ENCODE measurements around the gene NOL9. TPM values are rescaled to one million over a fixed set of nuclear protein-coding genes. Genes with fewer than 3 reads are reported as not detected.

The NOL9 gene
- total RNA-seq, 1 donor from 2014 or later = 34.5 TPM

DNA sequence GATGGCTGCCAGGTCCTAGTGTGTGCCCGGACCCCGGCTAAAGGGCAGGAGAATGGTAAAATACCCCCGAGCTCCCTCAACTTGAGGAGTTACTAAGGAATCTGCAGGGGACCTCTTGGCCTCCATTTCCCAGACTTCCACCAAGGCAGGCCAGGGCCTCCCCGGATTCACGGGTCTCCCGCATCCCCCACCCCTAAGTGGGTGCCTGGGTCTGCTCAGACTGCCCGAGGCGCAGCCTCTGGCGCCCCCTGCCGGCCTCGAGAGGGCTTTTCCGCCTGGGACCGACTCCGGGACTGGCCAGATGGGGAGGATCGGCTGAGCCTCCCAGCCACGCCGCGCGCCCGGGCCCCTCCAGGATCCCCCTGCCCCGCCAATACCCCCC lies 64.5 kb downstream of the NOL9 start:
- peak; percentile 98 for TF ChIP-seq CTCF (IDR thresholded peaks at IDR 0.05; ENCODE audit: partially characterized antibody, unreplicated experiment)
- H3K27ac Mint-ChIP-seq (ENCODE audit: unreplicated experiment) = no peak overlapping the region
- peaks cover 16% of the 10 kb centered on the region for H3K4me1 Mint-ChIP-seq (ENCODE audit: low read depth, unreplicated experiment)
- peaks cover 1% of the 10 kb centered on the region for H3K9me3 Mint-ChIP-seq (ENCODE audit: unreplicated experiment)
- peak overlapping the region; percentile 79 for H3K4me3 Mint-ChIP-seq (ENCODE audit: unreplicated experiment)
- H3K27me3 Mint-ChIP-seq (ENCODE audit: unreplicated experiment) = peaks cover 3% of the 10 kb centered on the region
- peak; percentile 85 for DNase-seq
- no peaks in the 10 kb centered on the region for H3K36me3 Mint-ChIP-seq (ENCODE audit: unreplicated experiment)

DNA sequence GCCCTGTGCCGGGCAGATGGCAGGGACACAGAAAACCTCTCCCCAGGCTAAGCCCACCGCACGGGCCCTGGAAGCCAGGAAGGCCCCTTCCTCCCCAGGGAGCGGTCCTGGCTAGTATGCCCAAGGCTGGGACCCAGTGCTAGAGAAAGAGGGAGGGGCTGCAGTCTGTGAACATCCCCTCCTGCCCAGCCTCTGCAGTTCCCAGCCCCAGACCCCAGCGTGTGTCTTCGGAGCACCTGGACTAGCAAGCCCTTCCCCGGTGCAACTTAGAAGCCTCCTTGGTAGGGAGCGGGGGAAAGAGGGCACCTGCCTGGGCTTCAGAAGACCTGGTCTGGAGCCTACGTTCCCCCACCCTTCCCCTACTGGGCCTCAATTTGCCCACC lies 64.9 kb downstream of the NOL9 start:
- no peak for TF ChIP-seq CTCF (IDR thresholded peaks at IDR 0.05; ENCODE audit: partially characterized antibody, unreplicated experiment)
- Mint-ChIP-seq H3K9me3 (ENCODE audit: unreplicated experiment) (peaks cover 1% of the 10 kb centered on the region), H3K27ac (ENCODE audit: unreplicated experiment) (no peak overlapping the region), H3K36me3 (ENCODE audit: unreplicated experiment) (no peaks in the 10 kb centered on the region), H3K27me3 (ENCODE audit: unreplicated experiment) (peaks cover 3% of the 10 kb centered on the region), H3K4me1 (ENCODE audit: low read depth, unreplicated experiment) (peaks cover 16% of the 10 kb centered on the region), H3K4me3 (ENCODE audit: unreplicated experiment) (no peak overlapping the region)
- DNase-seq = no peak

DNA sequence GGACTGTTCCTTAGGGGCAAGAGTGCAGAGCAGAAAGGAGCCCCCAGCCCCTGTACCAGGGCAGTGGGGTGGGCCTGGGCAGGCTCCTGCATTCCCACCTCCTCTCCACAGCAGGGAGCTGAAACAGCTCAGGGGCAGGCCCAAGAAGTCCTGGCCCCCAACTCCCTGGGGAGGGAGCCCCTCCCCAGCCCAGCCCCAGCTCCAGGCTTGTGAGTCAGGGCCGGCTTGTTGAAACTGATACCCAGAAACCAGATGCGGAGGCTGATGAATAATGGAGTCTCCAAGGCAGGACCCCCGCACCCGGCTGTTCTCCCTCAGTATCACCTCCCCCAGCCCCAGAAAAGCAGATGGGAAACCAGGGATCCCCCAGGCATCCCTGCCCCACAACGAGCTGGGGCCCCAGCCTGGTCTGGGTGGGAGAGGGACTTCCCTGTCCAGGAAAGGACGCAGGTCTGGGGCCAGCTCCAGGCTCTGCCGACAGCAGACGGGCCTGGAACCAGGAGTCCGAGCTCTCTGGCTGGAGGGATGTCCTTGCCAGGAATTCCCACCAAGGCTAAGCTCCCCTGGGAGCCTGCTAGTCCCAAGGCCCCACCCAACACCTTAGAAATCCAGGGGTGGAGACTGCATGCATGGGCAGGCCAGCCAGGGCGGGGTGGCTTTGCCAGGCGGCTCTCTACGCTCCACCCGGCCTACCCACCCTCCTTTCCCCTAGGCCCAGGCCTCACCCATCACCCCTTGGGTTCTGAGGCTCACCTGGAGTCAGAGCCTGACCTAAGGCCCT lies 65.5 kb downstream of the NOL9 start:
- no peak for TF ChIP-seq CTCF (IDR thresholded peaks at IDR 0.05; ENCODE audit: partially characterized antibody, unreplicated experiment)
- DNase-seq = no peak
- Mint-ChIP-seq H3K36me3 (ENCODE audit: unreplicated experiment) (no peaks in the 10 kb centered on the region), H3K4me3 (ENCODE audit: unreplicated experiment) (no peak overlapping the region), H3K9me3 (ENCODE audit: unreplicated experiment) (peaks cover 1% of the 10 kb centered on the region), H3K4me1 (ENCODE audit: low read depth, unreplicated experiment) (peaks cover 18% of the 10 kb centered on the region), H3K27ac (ENCODE audit: unreplicated experiment) (no peak overlapping the region), H3K27me3 (ENCODE audit: unreplicated experiment) (peaks cover 3% of the 10 kb centered on the region)

DNA sequence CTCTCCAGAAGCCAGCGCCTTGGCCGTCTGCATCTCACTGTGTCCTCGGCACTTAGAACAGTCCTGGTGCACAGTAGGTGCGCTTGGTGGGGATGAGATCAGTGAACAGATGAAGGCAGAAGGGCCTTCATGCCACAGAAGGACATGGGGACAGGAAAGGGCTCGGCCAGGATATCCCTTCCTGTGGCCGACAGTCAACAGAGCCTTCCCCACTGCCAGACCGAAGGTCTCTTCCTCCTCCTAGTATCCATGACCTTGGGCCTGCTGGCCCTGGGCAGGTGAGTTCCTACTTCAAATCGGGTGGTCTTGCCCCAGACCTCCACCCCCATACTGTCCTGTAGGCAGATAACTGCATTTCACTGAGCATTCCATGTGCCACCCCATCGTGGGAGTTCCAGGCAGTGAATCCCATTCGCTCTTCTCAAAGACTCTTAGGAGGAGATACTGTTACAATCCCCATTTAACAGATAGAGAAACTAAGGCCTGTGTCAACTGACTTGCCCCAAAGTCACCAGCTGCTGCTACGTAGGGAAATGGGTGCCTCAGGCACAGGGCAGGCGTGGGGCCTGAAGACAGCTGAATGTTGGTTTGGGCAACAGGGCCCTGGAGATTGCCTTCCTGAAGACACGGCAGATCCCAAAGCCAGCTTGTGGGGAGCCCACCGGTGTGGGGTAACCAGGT lies 66.4 kb downstream of the NOL9 start:
- H3K4me1 Mint-ChIP-seq (ENCODE audit: low read depth, unreplicated experiment) = peaks cover 18% of the 10 kb centered on the region
- peaks cover 1% of the 10 kb centered on the region for H3K9me3 Mint-ChIP-seq (ENCODE audit: unreplicated experiment)
- no peak for DNase-seq
- peaks cover 3% of the 10 kb centered on the region for H3K27me3 Mint-ChIP-seq (ENCODE audit: unreplicated experiment)
- TF ChIP-seq CTCF (IDR thresholded peaks at IDR 0.05; ENCODE audit: partially characterized antibody, unreplicated experiment) = no peak
- H3K27ac Mint-ChIP-seq (ENCODE audit: unreplicated experiment) = peak overlapping the region; percentile 30
- no peak overlapping the region for H3K4me3 Mint-ChIP-seq (ENCODE audit: unreplicated experiment)
- no peaks in the 10 kb centered on the region for H3K36me3 Mint-ChIP-seq (ENCODE audit: unreplicated experiment)

GRCh38 chr1:6486433-6487011 lies 67.8 kb downstream of the NOL9 start:
- peaks cover 5% of the 10 kb centered on the region for H3K27me3 Mint-ChIP-seq (ENCODE audit: unreplicated experiment)
- TF ChIP-seq CTCF (IDR thresholded peaks at IDR 0.05; ENCODE audit: partially characterized antibody, unreplicated experiment) = peak; percentile 89
- peak overlapping the region; percentile 69 for H3K4me3 Mint-ChIP-seq (ENCODE audit: unreplicated experiment)
- DNase-seq = peak; percentile 97
- H3K4me1 Mint-ChIP-seq (ENCODE audit: low read depth, unreplicated experiment) = peaks cover 19% of the 10 kb centered on the region
- H3K27ac Mint-ChIP-seq (ENCODE audit: unreplicated experiment) = peak overlapping the region; percentile 28
- H3K36me3 Mint-ChIP-seq (ENCODE audit: unreplicated experiment) = no peaks in the 10 kb centered on the region
- peaks cover 1% of the 10 kb centered on the region for H3K9me3 Mint-ChIP-seq (ENCODE audit: unreplicated experiment)

Data from glutamatergic neuron (in vitro differentiated cells).